IMR-90 (cell line): ENCODE data around the gene ZNRF3. TPM values are rescaled to one million over a fixed set of nuclear protein-coding genes. Genes with fewer than 3 reads are reported as not detected.

Source experiments
- ATAC-seq: fragments of 200-7000 bp; cut with Tn5 transposase; 2 replicates; pipeline ENCODE4 v1.9.1; 2020; ENCODE audit warnings: low read depth, mild to moderate bottlenecking, moderate library complexity
- BruUV-seq: library from RNA; stranded (reverse); fragments of 400-500 nt; replicated peaks from 2 replicates; lab custom pipeline; 2021; lab: Mats Ljungman, UMichigan
- CTCF ChIA-PET: fragments of 300-600 bp; formaldehyde crosslinking; extraction: SDS; loops from one replicate; lab custom pipeline; 2021; ENCODE audit warnings: antibody characterized with exemption; lab: Yijun Ruan, JAX
- POLR2A ChIA-PET: fragments of 300-600 bp; sonication (Branson Sonifier 250); formaldehyde crosslinking; loops from one replicate; lab custom pipeline; 2022; ENCODE audit warnings: antibody characterized with exemption; ENCODE audit not compliant: unreplicated experiment; lab: Charles Lee
- DNase-seq: peaks from one replicate; pipeline ENCODE4 v3.0.0; 2013
- H2AFZ ChIP-seq: replicated peaks from 2 replicates; pipeline ENCODE3; 2013; ENCODE audit warnings: low read length, mild to moderate bottlenecking; ENCODE audit not compliant: poor library complexity
- H2AK5ac ChIP-seq: 2 replicates; pipeline ENCODE4 v1.6.1; 2013; ENCODE audit warnings: low read depth, low read length, inconsistent platforms
- H2AK9ac ChIP-seq: replicated peaks from 2 replicates; pipeline ENCODE3; 2013; ENCODE audit warnings: mild to moderate bottlenecking, low read depth, low read length, moderate library complexity; ENCODE audit not compliant: poor library complexity
- H2BK120ac ChIP-seq: 2 replicates; pipeline ENCODE4 v1.6.1; 2013; ENCODE audit warnings: low read depth, low read length, inconsistent platforms
- H2BK15ac ChIP-seq: 3 replicates; pipeline ENCODE4 v1.6.1; 2013; ENCODE audit warnings: low read depth, low read length, inconsistent platforms
- H2BK20ac ChIP-seq: 2 replicates; pipeline ENCODE4 v1.6.1; 2013; ENCODE audit warnings: low read depth, mild to moderate bottlenecking, inconsistent platforms, low read length, moderate library complexity
- H2BK5ac ChIP-seq: 2 replicates; pipeline ENCODE4 v1.6.1; 2013; ENCODE audit warnings: mild to moderate bottlenecking, low read depth, low read length, inconsistent platforms; ENCODE audit not compliant: poor library complexity, severe bottlenecking
- H3K14ac ChIP-seq: replicated peaks from 2 replicates; pipeline ENCODE4 v1.6.1; 2013; ENCODE audit warnings: low read depth, low read length, inconsistent platforms
- H3K18ac ChIP-seq: 2 replicates; pipeline ENCODE4 v1.6.1; 2013; ENCODE audit warnings: low read depth, low read length, control low read depth
- H3K23ac ChIP-seq: 2 replicates; pipeline ENCODE4 v1.6.1; 2013; ENCODE audit warnings: low read depth, low read length, inconsistent platforms
- H3K27ac ChIP-seq: 2 replicates; pipeline ENCODE4 v1.5.1; 2013; ENCODE audit warnings: mild to moderate bottlenecking, control low read depth, low read length; ENCODE audit not compliant: insufficient read depth
- H3K27me3 ChIP-seq: 2 replicates; pipeline ENCODE4 v1.6.1; 2013; ENCODE audit warnings: low read length; ENCODE audit not compliant: control insufficient read depth, insufficient read depth
- H3K36me3 ChIP-seq: 2 replicates; pipeline ENCODE4 v1.6.1; 2013; ENCODE audit warnings: low read length, mixed read lengths; ENCODE audit not compliant: control insufficient read depth, insufficient read depth
- H3K4ac ChIP-seq: 2 replicates; pipeline ENCODE4 v1.6.1; 2013; ENCODE audit warnings: low read depth, low read length, inconsistent platforms
- H3K4me1 ChIP-seq: 2 replicates; pipeline ENCODE4 v1.6.1; 2013; ENCODE audit warnings: low read length, mixed read lengths; ENCODE audit not compliant: control insufficient read depth, insufficient read depth
- H3K4me2 ChIP-seq: 2 replicates; pipeline ENCODE4 v1.6.1; 2013; ENCODE audit warnings: low read depth, mild to moderate bottlenecking, control low read depth, low read length, moderate library complexity
- H3K4me3 ChIP-seq: 2 replicates; pipeline ENCODE4 v1.5.1; 2013; ENCODE audit warnings: low read depth, mild to moderate bottlenecking, control low read depth, low read length, moderate library complexity; ENCODE audit not compliant: insufficient read depth
- H3K56ac ChIP-seq: 2 replicates; pipeline ENCODE4 v1.6.1; 2013; ENCODE audit warnings: low read length, inconsistent platforms; ENCODE audit not compliant: insufficient read depth; ENCODE audit errors: extremely low read depth
- H3K79me1 ChIP-seq, 2 experiments: 2 replicates each; pipeline ENCODE4 v1.6.1; 2013; ENCODE audit warnings: low read length in 2 of 2, inconsistent platforms in 1 of 2, low read depth in 1 of 2
- H3K9ac ChIP-seq: 2 replicates; pipeline ENCODE4 v1.6.1; 2013; ENCODE audit warnings: low read depth, low read length, control low read depth
- H3K9me1 ChIP-seq: 2 replicates; pipeline ENCODE4 v1.6.1; 2013; ENCODE audit warnings: low read length, inconsistent platforms; ENCODE audit not compliant: insufficient read depth
- H3K9me3 ChIP-seq: 2 replicates; pipeline ENCODE4 v1.6.1; 2013; ENCODE audit warnings: low read length; ENCODE audit not compliant: control insufficient read depth, insufficient read depth
- H4K20me1 ChIP-seq: 2 replicates; pipeline ENCODE4 v1.6.1; 2013; ENCODE audit warnings: low read length, inconsistent platforms; ENCODE audit not compliant: insufficient read depth
- H4K5ac ChIP-seq: 2 replicates; pipeline ENCODE4 v1.6.1; 2013; ENCODE audit warnings: mild to moderate bottlenecking, low read depth, low read length, control low read depth
- H4K8ac ChIP-seq, 2 experiments: 2 replicates each; pipeline ENCODE4 v1.6.1; 2013; ENCODE audit warnings: low read depth in 2 of 2, low read length in 2 of 2, control low read depth in 1 of 2, inconsistent platforms in 1 of 2
- H4K91ac ChIP-seq: 2 replicates; pipeline ENCODE4 v1.6.1; 2013; ENCODE audit warnings: low read depth, low read length, inconsistent platforms; ENCODE audit not compliant: insufficient read depth
- CEBPB ChIP-seq: IDR thresholded peaks from 2 replicates; pipeline ENCODE4 v1.6.1; 2012; ENCODE audit warnings: low read depth, low read length, improper control_type of control experiment
- CHD1 ChIP-seq: IDR thresholded peaks from 2 replicates; pipeline ENCODE4 v1.6.1; 2012; ENCODE audit warnings: low read depth, low read length, improper control_type of control experiment
- ELK1 ChIP-seq: fragments of 150-350 bp; IDR thresholded peaks from 2 replicates; pipeline ENCODE4 v1.6.1; 2016; ENCODE audit warnings: low read depth, mild to moderate bottlenecking, low read length, moderate library complexity, borderline replicate concordance
- FOS ChIP-seq: fragments of 150-350 bp; IDR thresholded peaks from 2 replicates; pipeline ENCODE4 v1.6.1; 2016; ENCODE audit warnings: low read depth, low read length
- MAFK ChIP-seq: IDR thresholded peaks from 2 replicates; pipeline ENCODE4 v1.6.1; 2012; ENCODE audit warnings: low read depth, low read length, improper control_type of control experiment
- MAZ ChIP-seq: IDR thresholded peaks from 2 replicates; pipeline ENCODE4 v1.6.1; 2012; ENCODE audit warnings: low read depth, mild to moderate bottlenecking, low read length, improper control_type of control experiment, moderate library complexity, borderline replicate concordance
- MXI1 ChIP-seq: IDR thresholded peaks from 2 replicates; pipeline ENCODE4 v1.6.1; 2012; ENCODE audit warnings: low read depth, mild to moderate bottlenecking, low read length, moderate library complexity, borderline replicate concordance
- NFE2L2 ChIP-seq: fragments of 150-350 bp; IDR thresholded peaks from 2 replicates; pipeline ENCODE4 v1.6.1; 2016; ENCODE audit warnings: low read depth, mild to moderate bottlenecking, low read length
- POLR2A ChIP-seq: IDR thresholded peaks from 2 replicates; pipeline ENCODE4 v1.6.1; 2012; ENCODE audit warnings: mild to moderate bottlenecking, low read depth, low read length
- RAD21 ChIP-seq: IDR thresholded peaks from 2 replicates; pipeline ENCODE4 v1.6.1; 2012; ENCODE audit warnings: low read length, improper control_type of control experiment
- RCOR1 ChIP-seq: IDR thresholded peaks from 2 replicates; pipeline ENCODE4 v1.6.1; 2012; ENCODE audit warnings: mild to moderate bottlenecking, low read length, improper control_type of control experiment; ENCODE audit not compliant: insufficient replicate concordance
- RFX5 ChIP-seq: IDR thresholded peaks from 2 replicates; pipeline ENCODE4 v1.8.0; 2012; ENCODE audit warnings: low read depth, mild to moderate bottlenecking, low read length, moderate library complexity
- SMC3 ChIP-seq: fragments of 150-350 bp; IDR thresholded peaks from 2 replicates; pipeline ENCODE4 v1.6.1; 2016; ENCODE audit warnings: low read depth, mild to moderate bottlenecking, antibody characterized with exemption, low read length, moderate library complexity
- WGBS, 2 experiments: methylation state at CpG; one replicate each; pipeline versions ENCODE4 v1.1.5 to v1.1.7; 2013; ENCODE audit warnings: missing lambda C conversion rate in 2 of 2; ENCODE audit not compliant: insufficient read length in 1 of 2; ENCODE audit errors: extremely low coverage in 2 of 2; 5-methylcytosine and 5-hydroxymethylcytosine counted together
- dilution Hi-C: fragments of 300-500 bp; cut with HindIII; formaldehyde crosslinking; loops from one replicate; pipeline ENCODE4 v1.14.3; 2018; ENCODE audit warnings: low sequenced_read_pairs; ENCODE audit not compliant: unreplicated experiment
- in situ Hi-C: fragments of 300-500 bp; cut with MboI; formaldehyde crosslinking; loops from 3 replicates; pipeline ENCODE4 v1.14.3; 2019; ENCODE audit warnings: low sequenced_read_pairs, inconsistent platforms, mixed read lengths
- intact Hi-C: fragments of 100-400 bp; cut with micrococcal nuclease; formaldehyde crosslinking; loops from 2 replicates; pipeline ENCODE4 v1.10.0; 2022
- polyA plus RNA-seq, 3 experiments: library from polyadenylated mRNA; depleted of rRNA; stranded (reverse); fragments of >200 nt; gene quantifications; 2 replicates each; pipeline ENCODE4 v1.2.3, GENCODE V29; 2012; ENCODE audit warnings: low replicate concordance in 1 of 3
- total RNA-seq: library from RNA; depleted of rRNA; stranded (reverse); fragments of >200 nt; gene quantifications from 2 replicates; pipeline ENCODE4 v1.2.3, GENCODE V29; 2012
- TF ChIP-seq, protein P1 (sequence below): conservative IDR thresholded peaks from 2 replicates; pipeline ENCODE4 v1.5.1; 2012; ENCODE audit warnings: mild to moderate bottlenecking, low read depth, low read length, improper control_type of control experiment

Gene ZNRF3
- total and polyA plus RNA-seq, 2 of the 4 experiments (the other 2 are of a cell fraction), result 1.4 to 2.4 TPM

- TF ChIP-seq MAFK, result no peak
Measured at GRCh38 chr22:28887725-28888459, 4.5 kb downstream of the ZNRF3 start (continued).

DNA sequence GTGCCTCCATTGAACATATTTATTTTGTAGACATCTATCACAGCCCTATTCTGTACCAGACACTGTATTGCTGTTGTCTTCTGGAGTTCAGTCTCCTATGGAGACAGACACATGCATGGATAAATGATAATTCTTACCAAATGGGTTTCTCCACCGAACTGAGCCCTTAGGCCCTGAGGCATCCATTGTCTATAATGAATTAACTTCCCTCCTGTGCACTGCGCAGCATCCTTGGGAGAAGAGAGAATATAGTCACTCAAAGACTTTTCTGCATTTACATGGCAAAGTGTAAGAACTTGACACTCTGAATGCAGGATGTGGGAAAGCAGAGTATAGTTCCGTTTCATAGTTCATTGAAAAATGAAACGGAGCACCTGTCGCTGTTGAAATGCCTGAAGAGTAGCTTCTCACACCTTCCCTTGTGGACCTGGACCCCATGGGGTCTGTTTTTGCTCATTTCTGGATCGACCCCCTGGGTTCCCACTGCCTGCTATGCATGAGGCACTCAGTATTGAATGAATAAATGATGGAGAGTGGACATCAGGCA, 6.2 kb downstream of the ZNRF3 start:
- Histone ChIP-seq H3K18ac (no peak overlapping the region), H3K56ac (no peak overlapping the region), H3K4ac (no peak overlapping the region), H3K9me1 (no peaks in the 10 kb centered on the region; the same call in 1 of the 2 replicates), H3K14ac (no peak overlapping the region), H3K9ac (no peak overlapping the region), H2AK5ac (no peak overlapping the region), H3K27me3 (no peaks in the 10 kb centered on the region), H2BK20ac (no peak overlapping the region), H2AK9ac (no peak overlapping the region), H3K23ac (no peak overlapping the region), H4K20me1 (peaks cover 15% of the 10 kb centered on the region), H3K36me3 (no peaks in the 10 kb centered on the region), H3K27ac (no peak overlapping the region), H4K8ac (no peak overlapping the region), H4K5ac (no peak overlapping the region), H2AFZ (no peak overlapping the region), H3K9me3 (no peaks in the 10 kb centered on the region), H3K4me3 (no peak overlapping the region), H3K79me1 (peaks cover 5 to 35% of the 10 kb centered on the region in 2 experiments), H2BK5ac (no peak overlapping the region), H2BK120ac (no peak overlapping the region), H3K4me1 (peaks cover 7% of the 10 kb centered on the region), H2BK15ac (no peak overlapping the region), H4K91ac (no peak overlapping the region), H3K4me2 (no peak overlapping the region)
- ATAC-seq (no peak), DNase-seq (no peak)
- dilution Hi-C loops (no loop called here), intact Hi-C loops (no loop called here), in situ Hi-C loops (no loop called here)
- TF ChIP-seq CEBPB (no peak), CHD1 (no peak), RCOR1 (no peak), ELK1 (no peak), RFX5 (no peak), MAZ (no peak), MAFK (no peak), NFE2L2 (no peak), POLR2A (no peak), RAD21 (no peak), MXI1 (no peak), FOS (no peak), SMC3 (no peak)
- TF ChIP-seq, protein P1, sequence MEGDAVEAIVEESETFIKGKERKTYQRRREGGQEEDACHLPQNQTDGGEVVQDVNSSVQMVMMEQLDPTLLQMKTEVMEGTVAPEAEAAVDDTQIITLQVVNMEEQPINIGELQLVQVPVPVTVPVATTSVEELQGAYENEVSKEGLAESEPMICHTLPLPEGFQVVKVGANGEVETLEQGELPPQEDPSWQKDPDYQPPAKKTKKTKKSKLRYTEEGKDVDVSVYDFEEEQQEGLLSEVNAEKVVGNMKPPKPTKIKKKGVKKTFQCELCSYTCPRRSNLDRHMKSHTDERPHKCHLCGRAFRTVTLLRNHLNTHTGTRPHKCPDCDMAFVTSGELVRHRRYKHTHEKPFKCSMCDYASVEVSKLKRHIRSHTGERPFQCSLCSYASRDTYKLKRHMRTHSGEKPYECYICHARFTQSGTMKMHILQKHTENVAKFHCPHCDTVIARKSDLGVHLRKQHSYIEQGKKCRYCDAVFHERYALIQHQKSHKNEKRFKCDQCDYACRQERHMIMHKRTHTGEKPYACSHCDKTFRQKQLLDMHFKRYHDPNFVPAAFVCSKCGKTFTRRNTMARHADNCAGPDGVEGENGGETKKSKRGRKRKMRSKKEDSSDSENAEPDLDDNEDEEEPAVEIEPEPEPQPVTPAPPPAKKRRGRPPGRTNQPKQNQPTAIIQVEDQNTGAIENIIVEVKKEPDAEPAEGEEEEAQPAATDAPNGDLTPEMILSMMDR, result no peak
- POLR2A ChIA-PET, result no interaction called here
- WGBS, 2 experiments, result no CpG with 5 or more reads among the region's 6 CpGs
- BruUV-seq, result no TSS peak
- CTCF ChIA-PET, result no interaction called here
